IMR-90 (cell line): ENCODE data around the gene USP25. TPM values are rescaled to one million over a fixed set of nuclear protein-coding genes. Genes with fewer than 3 reads are reported as not detected.

Source experiments
- ATAC-seq: fragments of 200-7000 bp; cut with Tn5 transposase; 2 replicates; pipeline ENCODE4 v1.9.1; 2020; ENCODE audit warnings: low read depth, mild to moderate bottlenecking, moderate library complexity
- BruUV-seq: library from RNA; stranded (reverse); fragments of 400-500 nt; replicated peaks from 2 replicates; lab custom pipeline; 2021; lab: Mats Ljungman, UMichigan
- CTCF ChIA-PET: fragments of 300-600 bp; formaldehyde crosslinking; extraction: SDS; loops from one replicate; lab custom pipeline; 2021; ENCODE audit warnings: antibody characterized with exemption; lab: Yijun Ruan, JAX
- POLR2A ChIA-PET: fragments of 300-600 bp; sonication (Branson Sonifier 250); formaldehyde crosslinking; loops from one replicate; lab custom pipeline; 2022; ENCODE audit warnings: antibody characterized with exemption; ENCODE audit not compliant: unreplicated experiment; lab: Charles Lee
- DNase-seq: peaks from one replicate; pipeline ENCODE4 v3.0.0; 2013
- H2AFZ ChIP-seq: replicated peaks from 2 replicates; pipeline ENCODE3; 2013; ENCODE audit warnings: low read length, mild to moderate bottlenecking; ENCODE audit not compliant: poor library complexity
- H2AK5ac ChIP-seq: 2 replicates; pipeline ENCODE4 v1.6.1; 2013; ENCODE audit warnings: low read depth, low read length, inconsistent platforms
- H2AK9ac ChIP-seq: replicated peaks from 2 replicates; pipeline ENCODE3; 2013; ENCODE audit warnings: mild to moderate bottlenecking, low read depth, low read length, moderate library complexity; ENCODE audit not compliant: poor library complexity
- H2BK120ac ChIP-seq: 2 replicates; pipeline ENCODE4 v1.6.1; 2013; ENCODE audit warnings: low read depth, low read length, inconsistent platforms
- H2BK15ac ChIP-seq: 3 replicates; pipeline ENCODE4 v1.6.1; 2013; ENCODE audit warnings: low read depth, low read length, inconsistent platforms
- H2BK20ac ChIP-seq: 2 replicates; pipeline ENCODE4 v1.6.1; 2013; ENCODE audit warnings: low read depth, mild to moderate bottlenecking, inconsistent platforms, low read length, moderate library complexity
- H2BK5ac ChIP-seq: 2 replicates; pipeline ENCODE4 v1.6.1; 2013; ENCODE audit warnings: mild to moderate bottlenecking, low read depth, low read length, inconsistent platforms; ENCODE audit not compliant: poor library complexity, severe bottlenecking
- H3K14ac ChIP-seq: replicated peaks from 2 replicates; pipeline ENCODE4 v1.6.1; 2013; ENCODE audit warnings: low read depth, low read length, inconsistent platforms
- H3K18ac ChIP-seq: 2 replicates; pipeline ENCODE4 v1.6.1; 2013; ENCODE audit warnings: low read depth, low read length, control low read depth
- H3K23ac ChIP-seq: 2 replicates; pipeline ENCODE4 v1.6.1; 2013; ENCODE audit warnings: low read depth, low read length, inconsistent platforms
- H3K27ac ChIP-seq: 2 replicates; pipeline ENCODE4 v1.5.1; 2013; ENCODE audit warnings: mild to moderate bottlenecking, control low read depth, low read length; ENCODE audit not compliant: insufficient read depth
- H3K27me3 ChIP-seq: 2 replicates; pipeline ENCODE4 v1.6.1; 2013; ENCODE audit warnings: low read length; ENCODE audit not compliant: control insufficient read depth, insufficient read depth
- H3K36me3 ChIP-seq: 2 replicates; pipeline ENCODE4 v1.6.1; 2013; ENCODE audit warnings: low read length, mixed read lengths; ENCODE audit not compliant: control insufficient read depth, insufficient read depth
- H3K4ac ChIP-seq: 2 replicates; pipeline ENCODE4 v1.6.1; 2013; ENCODE audit warnings: low read depth, low read length, inconsistent platforms
- H3K4me1 ChIP-seq: 2 replicates; pipeline ENCODE4 v1.6.1; 2013; ENCODE audit warnings: low read length, mixed read lengths; ENCODE audit not compliant: control insufficient read depth, insufficient read depth
- H3K4me2 ChIP-seq: 2 replicates; pipeline ENCODE4 v1.6.1; 2013; ENCODE audit warnings: low read depth, mild to moderate bottlenecking, control low read depth, low read length, moderate library complexity
- H3K4me3 ChIP-seq: 2 replicates; pipeline ENCODE4 v1.5.1; 2013; ENCODE audit warnings: low read depth, mild to moderate bottlenecking, control low read depth, low read length, moderate library complexity; ENCODE audit not compliant: insufficient read depth
- H3K56ac ChIP-seq: 2 replicates; pipeline ENCODE4 v1.6.1; 2013; ENCODE audit warnings: low read length, inconsistent platforms; ENCODE audit not compliant: insufficient read depth; ENCODE audit errors: extremely low read depth
- H3K79me1 ChIP-seq, 2 experiments: 2 replicates each; pipeline ENCODE4 v1.6.1; 2013; ENCODE audit warnings: low read length in 2 of 2, inconsistent platforms in 1 of 2, low read depth in 1 of 2
- H3K9ac ChIP-seq: 2 replicates; pipeline ENCODE4 v1.6.1; 2013; ENCODE audit warnings: low read depth, low read length, control low read depth
- H3K9me1 ChIP-seq: 2 replicates; pipeline ENCODE4 v1.6.1; 2013; ENCODE audit warnings: low read length, inconsistent platforms; ENCODE audit not compliant: insufficient read depth
- H3K9me3 ChIP-seq: 2 replicates; pipeline ENCODE4 v1.6.1; 2013; ENCODE audit warnings: low read length; ENCODE audit not compliant: control insufficient read depth, insufficient read depth
- H4K20me1 ChIP-seq: 2 replicates; pipeline ENCODE4 v1.6.1; 2013; ENCODE audit warnings: low read length, inconsistent platforms; ENCODE audit not compliant: insufficient read depth
- H4K5ac ChIP-seq: 2 replicates; pipeline ENCODE4 v1.6.1; 2013; ENCODE audit warnings: mild to moderate bottlenecking, low read depth, low read length, control low read depth
- H4K8ac ChIP-seq, 2 experiments: 2 replicates each; pipeline ENCODE4 v1.6.1; 2013; ENCODE audit warnings: low read depth in 2 of 2, low read length in 2 of 2, control low read depth in 1 of 2, inconsistent platforms in 1 of 2
- H4K91ac ChIP-seq: 2 replicates; pipeline ENCODE4 v1.6.1; 2013; ENCODE audit warnings: low read depth, low read length, inconsistent platforms; ENCODE audit not compliant: insufficient read depth
- BHLHE40 ChIP-seq: fragments of 150-350 bp; IDR thresholded peaks from 2 replicates; pipeline ENCODE4 v1.6.1; 2016; ENCODE audit warnings: mild to moderate bottlenecking, low read depth, low read length
- CTCF ChIP-seq: conservative IDR thresholded peaks from 2 replicates; pipeline ENCODE4 v1.5.1; 2012; ENCODE audit warnings: mild to moderate bottlenecking, low read depth, low read length, improper control_type of control experiment
- FOS ChIP-seq: fragments of 150-350 bp; IDR thresholded peaks from 2 replicates; pipeline ENCODE4 v1.6.1; 2016; ENCODE audit warnings: low read depth, low read length
- RAD21 ChIP-seq: IDR thresholded peaks from 2 replicates; pipeline ENCODE4 v1.6.1; 2012; ENCODE audit warnings: low read length, improper control_type of control experiment
- SMC3 ChIP-seq: fragments of 150-350 bp; IDR thresholded peaks from 2 replicates; pipeline ENCODE4 v1.6.1; 2016; ENCODE audit warnings: low read depth, mild to moderate bottlenecking, antibody characterized with exemption, low read length, moderate library complexity
- USF2 ChIP-seq: fragments of 150-350 bp; IDR thresholded peaks from 2 replicates; pipeline ENCODE4 v1.6.1; 2017; ENCODE audit warnings: mild to moderate bottlenecking, antibody characterized with exemption, low read length, low read depth
- WGBS, 2 experiments: methylation state at CpG; one replicate each; pipeline versions ENCODE4 v1.1.5 to v1.1.7; 2013; ENCODE audit warnings: missing lambda C conversion rate in 2 of 2; ENCODE audit not compliant: insufficient read length in 1 of 2; ENCODE audit errors: extremely low coverage in 2 of 2; 5-methylcytosine and 5-hydroxymethylcytosine counted together
- dilution Hi-C: fragments of 300-500 bp; cut with HindIII; formaldehyde crosslinking; loops from one replicate; pipeline ENCODE4 v1.14.3; 2018; ENCODE audit warnings: low sequenced_read_pairs; ENCODE audit not compliant: unreplicated experiment
- in situ Hi-C: fragments of 300-500 bp; cut with MboI; formaldehyde crosslinking; loops from 3 replicates; pipeline ENCODE4 v1.14.3; 2019; ENCODE audit warnings: low sequenced_read_pairs, inconsistent platforms, mixed read lengths
- intact Hi-C: fragments of 100-400 bp; cut with micrococcal nuclease; formaldehyde crosslinking; loops from 2 replicates; pipeline ENCODE4 v1.10.0; 2022
- polyA plus RNA-seq, 3 experiments: library from polyadenylated mRNA; depleted of rRNA; stranded (reverse); fragments of >200 nt; gene quantifications; 2 replicates each; pipeline ENCODE4 v1.2.3, GENCODE V29; 2012; ENCODE audit warnings: low replicate concordance in 1 of 3
- total RNA-seq: library from RNA; depleted of rRNA; stranded (reverse); fragments of >200 nt; gene quantifications from 2 replicates; pipeline ENCODE4 v1.2.3, GENCODE V29; 2012

Gene USP25
- total and polyA plus RNA-seq, 2 of the 4 experiments (the other 2 are of a cell fraction): 9.3 to 23.3 TPM

- no peak overlapping the region for H4K91ac ChIP-seq
- H2BK15ac ChIP-seq: no peak overlapping the region
- no CpG with 5 or more reads among the region's 4 CpGs for WGBS, 2 experiments
- no peak overlapping the region for H3K9ac ChIP-seq
- no peaks in the 10 kb centered on the region for H3K9me1 ChIP-seq
- no peaks in the 10 kb centered on the region for H4K20me1 ChIP-seq
- H4K5ac ChIP-seq: no peak overlapping the region
- H4K8ac ChIP-seq: no peak overlapping the region
- no peak overlapping the region for H2AFZ ChIP-seq
- no peaks in the 10 kb centered on the region for H3K4me1 ChIP-seq
- no peak overlapping the region for H3K56ac ChIP-seq
- POLR2A ChIA-PET: no interaction called here
- DNase-seq: no peak
- no peak overlapping the region for H3K14ac ChIP-seq
- dilution Hi-C loops (no loop called here), intact Hi-C loops (loop anchor here (10.0 kb wide), 1 partner anchor 95 kb away; no protein-coding TSS in a partner anchor), in situ Hi-C loops (no loop called here)
- no peak for ATAC-seq
- H3K23ac ChIP-seq: no peak overlapping the region
- no peak overlapping the region for H2BK5ac ChIP-seq
- H2AK9ac ChIP-seq: no peak overlapping the region
- no peak overlapping the region for H3K27ac ChIP-seq
- no peak overlapping the region for H3K4me2 ChIP-seq
- CTCF ChIA-PET: no interaction called here
- no peak overlapping the region for H2AK5ac ChIP-seq
- no peak overlapping the region for H3K4me3 ChIP-seq
- H2BK20ac ChIP-seq: no peak overlapping the region
- H3K36me3 ChIP-seq: no peaks in the 10 kb centered on the region
- no TSS peak for BruUV-seq
- H3K79me1 ChIP-seq: no peaks in the 10 kb centered on the region
- H3K18ac ChIP-seq: no peak overlapping the region
- no peak overlapping the region for H2BK120ac ChIP-seq
- TF ChIP-seq SMC3 (no peak), BHLHE40 (no peak), USF2 (no peak), CTCF (no peak), FOS (no peak), RAD21 (no peak)
- H3K4ac ChIP-seq: no peak overlapping the region
- H3K9me3 ChIP-seq: no peaks in the 10 kb centered on the region
- no peaks in the 10 kb centered on the region for H3K27me3 ChIP-seq
These were observed 9.8 kb upstream of the USP25 start for GRCh38 chr21:15719976-15720375.
